ENCODE data around the gene PEX13. TPM values are rescaled to one million over a fixed set of nuclear protein-coding genes. Genes with fewer than 3 reads are reported as not detected.
"Not testable (repeated sequence)": the region's sequence is repeated elsewhere in the genome, so short reads cannot be mapped to it uniquely, and the experiment has no call there.

The PEX13 gene
- total RNA-seq, 1 donor = 42.3 TPM

GRCh38 chr2:60977562-60977895, 40.0 kb upstream of the PEX13 start:
- H3K4me3 ChIP-seq (ENCODE audit: low read depth, low read length) = no peak overlapping the region
- DNase-seq (ENCODE audit: low read depth) = no peak
- TF ChIP-seq CTCF (IDR thresholded peaks at IDR 0.05; ENCODE audit: insufficient read depth, low read depth, low read length) = no peak

DNA sequence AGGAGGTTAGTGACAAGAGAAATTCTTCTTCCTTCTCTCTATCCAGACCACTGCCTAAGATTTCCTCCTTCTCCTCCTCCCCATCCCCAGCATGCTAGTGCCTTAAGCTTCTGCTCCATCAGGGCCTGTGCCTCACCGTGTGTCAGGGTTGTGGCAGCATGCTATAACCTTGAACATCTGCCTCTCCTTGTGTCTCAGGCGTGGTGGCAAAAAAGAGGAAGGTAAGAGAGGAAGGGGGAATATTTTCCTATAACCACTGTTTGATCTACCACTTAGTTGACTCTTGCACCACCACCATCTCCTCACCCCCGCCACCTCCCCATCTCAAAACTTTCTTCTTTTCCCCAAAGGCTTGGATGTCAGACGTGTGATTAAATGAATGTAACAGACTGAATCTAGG, 38.3 kb upstream of the PEX13 start:
- no peak for TF ChIP-seq CTCF (IDR thresholded peaks at IDR 0.05; ENCODE audit: insufficient read depth, low read depth, low read length)
- H3K4me3 ChIP-seq (ENCODE audit: low read depth, low read length) = no peak overlapping the region
- no peak for DNase-seq (ENCODE audit: low read depth)

- H3K4me3 ChIP-seq (ENCODE audit: low read depth, low read length) = no peak overlapping the region
- TF ChIP-seq CTCF (IDR thresholded peaks at IDR 0.05; ENCODE audit: insufficient read depth, low read depth, low read length) = no peak
- no peak for DNase-seq (ENCODE audit: low read depth)
Measured at GRCh38 chr2:60980071-60980815, 37.3 kb upstream of the PEX13 start.

DNA sequence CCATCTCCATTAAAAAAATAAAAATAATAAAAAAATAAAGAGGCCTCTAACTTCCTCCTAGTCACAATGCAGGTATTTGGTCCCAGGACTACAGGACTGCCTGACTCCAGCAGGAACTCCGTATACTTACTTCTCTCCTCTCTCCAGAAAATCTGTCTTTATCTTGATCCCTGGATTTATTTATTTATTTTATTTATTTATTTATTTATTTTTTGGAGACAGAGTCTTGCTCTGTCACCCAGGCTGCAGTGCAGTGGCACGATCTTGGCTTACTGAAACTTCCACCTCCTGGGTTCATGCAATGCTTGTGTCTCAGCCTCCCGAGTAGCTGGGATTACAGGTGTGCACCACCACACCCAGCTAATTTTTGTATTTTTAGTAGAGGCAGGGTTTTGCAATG, 35.5 kb upstream of the PEX13 start:
- not testable (repeated sequence) for DNase-seq (ENCODE audit: low read depth); H3K4me3 ChIP-seq (ENCODE audit: low read depth, low read length)

- no peak for DNase-seq (ENCODE audit: low read depth)
- no peak for TF ChIP-seq CTCF (IDR thresholded peaks at IDR 0.05; ENCODE audit: insufficient read depth, low read depth, low read length)
- no peak overlapping the region for H3K4me3 ChIP-seq (ENCODE audit: low read depth, low read length)
Measured at GRCh38 chr2:60984720-60985119, 32.8 kb upstream of the PEX13 start.

DNA sequence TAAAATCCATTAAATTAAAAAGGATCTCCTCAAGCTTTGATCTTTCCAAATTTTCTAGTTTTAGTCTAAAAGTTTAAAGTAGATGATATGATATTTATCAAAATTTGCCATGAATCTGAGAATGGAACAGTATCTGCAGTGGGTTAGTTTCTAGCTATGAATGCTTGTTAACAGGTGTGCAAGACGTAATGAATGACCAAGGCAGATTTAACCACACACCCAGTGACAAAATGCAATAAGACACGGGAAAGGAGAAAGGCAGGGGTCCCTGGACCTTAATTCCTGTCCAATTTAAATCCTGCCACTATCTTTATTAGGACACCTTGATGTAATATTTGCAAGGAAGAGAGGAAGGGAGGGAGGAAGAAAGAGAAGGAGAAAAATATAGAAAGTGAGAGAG, 30.5 kb upstream of the PEX13 start:
- TF ChIP-seq CTCF (IDR thresholded peaks at IDR 0.05; ENCODE audit: insufficient read depth, low read depth, low read length) = no peak
- DNase-seq (ENCODE audit: low read depth) = no peak
- no peak overlapping the region for H3K4me3 ChIP-seq (ENCODE audit: low read depth, low read length)

GRCh38 chr2:60987656-60988055, 29.9 kb upstream of the PEX13 start:
- not testable (repeated sequence) for H3K4me3 ChIP-seq (ENCODE audit: low read depth, low read length); DNase-seq (ENCODE audit: low read depth)

- H3K4me3 ChIP-seq (ENCODE audit: low read depth, low read length) = no peak overlapping the region
- no peak for DNase-seq (ENCODE audit: low read depth)
- no peak for TF ChIP-seq CTCF (IDR thresholded peaks at IDR 0.05; ENCODE audit: insufficient read depth, low read depth, low read length)
Measured at GRCh38 chr2:60989259-60989658, 28.3 kb upstream of the PEX13 start.

All from fibroblast of villous mesenchyme (primary cell).